ENCODE measurements around the gene PDE4A.

PDE4A gene

DNA sequence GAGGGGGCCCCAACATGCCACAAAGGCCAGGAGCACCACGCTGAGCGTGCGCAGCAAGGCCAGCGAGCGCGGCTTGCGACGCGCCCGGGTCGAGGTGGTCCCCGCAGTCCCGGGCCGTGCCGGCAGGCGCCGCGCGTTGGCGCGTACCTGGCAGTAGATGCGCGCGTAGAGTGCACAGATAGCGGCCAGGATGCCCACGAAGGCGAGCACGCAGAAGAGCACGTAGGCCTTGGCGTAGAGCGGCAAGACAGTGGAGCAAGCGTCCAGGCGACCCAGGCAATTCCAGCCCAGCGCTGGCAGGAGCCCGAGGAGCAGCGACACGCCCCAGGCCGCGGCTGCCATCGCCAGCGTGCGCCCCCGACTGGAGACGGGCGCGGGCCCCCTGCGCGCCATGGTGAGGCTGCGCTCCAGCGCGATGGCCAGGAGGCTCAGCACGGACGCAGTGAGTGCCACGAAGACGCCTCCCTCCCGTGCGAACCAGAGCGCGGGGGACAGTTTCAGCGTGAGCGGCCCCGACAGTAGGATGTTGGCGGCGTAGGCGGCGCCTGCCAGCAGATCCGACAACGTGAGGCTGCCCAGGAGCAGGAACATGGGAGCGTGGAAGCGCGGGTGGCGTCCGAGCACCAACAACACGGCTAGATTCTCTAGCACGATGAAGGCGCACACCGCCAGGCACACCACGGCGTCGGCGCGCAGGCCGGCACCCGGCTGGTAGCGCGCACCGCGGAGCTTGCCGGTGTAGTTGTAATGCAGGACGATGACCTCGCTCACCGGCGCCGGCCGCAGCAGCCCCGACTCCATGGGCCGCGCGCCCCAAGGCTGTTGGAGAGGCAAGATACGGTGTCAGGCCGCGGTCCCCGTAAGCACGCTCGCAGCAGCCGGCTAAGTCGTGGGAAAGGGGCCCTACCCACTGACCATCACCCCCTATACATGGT is 94.1 kb downstream of the PDE4A start:
- TF ChIP-seq TEAD4 (IDR thresholded peaks at IDR 0.05) = no peak
- TF ChIP-seq ZBTB7A (IDR thresholded peaks at IDR 0.05; ENCODE audit: low read depth) = no peak
- TF ChIP-seq, protein P1, sequence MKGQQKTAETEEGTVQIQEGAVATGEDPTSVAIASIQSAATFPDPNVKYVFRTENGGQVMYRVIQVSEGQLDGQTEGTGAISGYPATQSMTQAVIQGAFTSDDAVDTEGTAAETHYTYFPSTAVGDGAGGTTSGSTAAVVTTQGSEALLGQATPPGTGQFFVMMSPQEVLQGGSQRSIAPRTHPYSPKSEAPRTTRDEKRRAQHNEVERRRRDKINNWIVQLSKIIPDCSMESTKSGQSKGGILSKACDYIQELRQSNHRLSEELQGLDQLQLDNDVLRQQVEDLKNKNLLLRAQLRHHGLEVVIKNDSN (IDR thresholded peaks at IDR 0.05) = no peak
- TF ChIP-seq EP300 (IDR thresholded peaks at IDR 0.05; ENCODE audit: borderline replicate concordance) = no peak
- TF ChIP-seq NFIC (IDR thresholded peaks at IDR 0.05) = no peak
- no peak for TF ChIP-seq EGR1 (IDR thresholded peaks at IDR 0.05)
- TF ChIP-seq CREB1 (IDR thresholded peaks at IDR 0.05; ENCODE audit: low read depth) = no peak
- TF ChIP-seq YY1 (IDR thresholded peaks at IDR 0.05; ENCODE audit: low read depth) = no peak
- TF ChIP-seq, protein P2, sequence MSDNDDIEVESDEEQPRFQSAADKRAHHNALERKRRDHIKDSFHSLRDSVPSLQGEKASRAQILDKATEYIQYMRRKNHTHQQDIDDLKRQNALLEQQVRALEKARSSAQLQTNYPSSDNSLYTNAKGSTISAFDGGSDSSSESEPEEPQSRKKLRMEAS (IDR thresholded peaks at IDR 0.05) = no peak
- TF ChIP-seq FOXM1 (IDR thresholded peaks at IDR 0.05; ENCODE audit: borderline replicate concordance, low read depth) = no peak
- no peak for TF ChIP-seq CEBPB (IDR thresholded peaks at IDR 0.05)
- TF ChIP-seq, protein P3, sequence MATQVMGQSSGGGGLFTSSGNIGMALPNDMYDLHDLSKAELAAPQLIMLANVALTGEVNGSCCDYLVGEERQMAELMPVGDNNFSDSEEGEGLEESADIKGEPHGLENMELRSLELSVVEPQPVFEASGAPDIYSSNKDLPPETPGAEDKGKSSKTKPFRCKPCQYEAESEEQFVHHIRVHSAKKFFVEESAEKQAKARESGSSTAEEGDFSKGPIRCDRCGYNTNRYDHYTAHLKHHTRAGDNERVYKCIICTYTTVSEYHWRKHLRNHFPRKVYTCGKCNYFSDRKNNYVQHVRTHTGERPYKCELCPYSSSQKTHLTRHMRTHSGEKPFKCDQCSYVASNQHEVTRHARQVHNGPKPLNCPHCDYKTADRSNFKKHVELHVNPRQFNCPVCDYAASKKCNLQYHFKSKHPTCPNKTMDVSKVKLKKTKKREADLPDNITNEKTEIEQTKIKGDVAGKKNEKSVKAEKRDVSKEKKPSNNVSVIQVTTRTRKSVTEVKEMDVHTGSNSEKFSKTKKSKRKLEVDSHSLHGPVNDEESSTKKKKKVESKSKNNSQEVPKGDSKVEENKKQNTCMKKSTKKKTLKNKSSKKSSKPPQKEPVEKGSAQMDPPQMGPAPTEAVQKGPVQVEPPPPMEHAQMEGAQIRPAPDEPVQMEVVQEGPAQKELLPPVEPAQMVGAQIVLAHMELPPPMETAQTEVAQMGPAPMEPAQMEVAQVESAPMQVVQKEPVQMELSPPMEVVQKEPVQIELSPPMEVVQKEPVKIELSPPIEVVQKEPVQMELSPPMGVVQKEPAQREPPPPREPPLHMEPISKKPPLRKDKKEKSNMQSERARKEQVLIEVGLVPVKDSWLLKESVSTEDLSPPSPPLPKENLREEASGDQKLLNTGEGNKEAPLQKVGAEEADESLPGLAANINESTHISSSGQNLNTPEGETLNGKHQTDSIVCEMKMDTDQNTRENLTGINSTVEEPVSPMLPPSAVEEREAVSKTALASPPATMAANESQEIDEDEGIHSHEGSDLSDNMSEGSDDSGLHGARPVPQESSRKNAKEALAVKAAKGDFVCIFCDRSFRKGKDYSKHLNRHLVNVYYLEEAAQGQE (IDR thresholded peaks at IDR 0.05; ENCODE audit: low read depth) = no peak
- TF ChIP-seq TCF12 (IDR thresholded peaks at IDR 0.05; ENCODE audit: low read depth) = no peak
- no peak for TF ChIP-seq RAD21 (IDR thresholded peaks at IDR 0.05; ENCODE audit: low read depth)
- no peak for TF ChIP-seq TAF1 (IDR thresholded peaks at IDR 0.05; ENCODE audit: low read depth)

DNA sequence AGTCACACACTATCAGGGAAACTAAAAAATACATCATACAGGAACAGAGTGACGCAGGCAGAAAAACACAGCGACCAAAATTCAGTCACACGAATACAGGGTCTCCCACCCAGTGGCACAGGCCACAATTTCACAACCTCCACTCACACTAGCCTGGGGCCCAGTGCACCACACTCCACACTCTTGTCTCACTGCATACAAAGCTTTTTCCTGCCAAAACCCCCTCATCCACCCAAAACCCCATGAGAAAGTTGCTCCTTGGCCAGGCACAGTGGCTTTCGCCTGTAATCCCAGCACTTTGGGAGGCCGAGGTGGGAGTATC is 95.7 kb downstream of the PDE4A start:
- no peak for TF ChIP-seq FOXM1 (IDR thresholded peaks at IDR 0.05; ENCODE audit: borderline replicate concordance, low read depth)
- TF ChIP-seq, protein P2 (IDR thresholded peaks at IDR 0.05) = no peak
- no peak for TF ChIP-seq EP300 (IDR thresholded peaks at IDR 0.05; ENCODE audit: borderline replicate concordance)
- TF ChIP-seq CREB1 (IDR thresholded peaks at IDR 0.05; ENCODE audit: low read depth) = no peak
- no peak for TF ChIP-seq TEAD4 (IDR thresholded peaks at IDR 0.05)
- TF ChIP-seq ZBTB7A (IDR thresholded peaks at IDR 0.05; ENCODE audit: low read depth) = no peak
- TF ChIP-seq RAD21 (IDR thresholded peaks at IDR 0.05; ENCODE audit: low read depth) = no peak
- no peak for TF ChIP-seq NFIC (IDR thresholded peaks at IDR 0.05)
- TF ChIP-seq TCF12 (IDR thresholded peaks at IDR 0.05; ENCODE audit: low read depth) = no peak
- TF ChIP-seq, protein P3 (IDR thresholded peaks at IDR 0.05; ENCODE audit: low read depth) = no peak
- TF ChIP-seq YY1 (IDR thresholded peaks at IDR 0.05; ENCODE audit: low read depth) = no peak
- no peak for TF ChIP-seq TAF1 (IDR thresholded peaks at IDR 0.05; ENCODE audit: low read depth)
- TF ChIP-seq, protein P1 (IDR thresholded peaks at IDR 0.05) = no peak
- TF ChIP-seq CEBPB (IDR thresholded peaks at IDR 0.05) = no peak
- TF ChIP-seq EGR1 (IDR thresholded peaks at IDR 0.05) = no peak

DNA sequence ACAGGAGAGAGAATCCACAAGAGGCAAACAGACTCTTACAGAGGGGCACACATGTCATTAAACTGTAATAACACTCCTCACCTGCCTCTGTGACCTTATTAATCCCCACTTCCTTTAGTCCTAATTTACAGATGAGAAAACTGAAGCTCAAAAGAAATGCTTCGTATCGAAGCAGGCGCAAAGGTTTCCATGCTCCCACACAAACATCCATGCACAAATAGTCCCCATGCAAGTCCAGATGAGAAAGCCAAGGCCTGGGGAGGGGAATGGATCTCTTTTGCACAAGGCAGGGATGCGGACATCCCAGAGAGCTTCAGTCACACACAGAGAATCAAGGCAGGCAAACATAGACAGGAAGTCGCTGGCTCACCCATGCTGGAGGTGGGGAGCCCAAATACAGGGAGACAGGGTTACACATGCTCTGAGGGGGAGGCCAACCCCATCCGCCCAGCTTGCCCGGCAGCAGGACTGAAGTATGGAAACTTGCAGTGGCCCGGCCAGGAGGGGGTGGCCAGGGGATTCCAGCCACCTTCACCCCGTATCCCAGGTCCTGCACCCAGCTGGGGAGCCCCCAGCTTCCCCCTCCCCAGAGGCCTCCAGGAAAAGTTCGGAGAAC is 96.4 kb downstream of the PDE4A start:
- TF ChIP-seq CEBPB (IDR thresholded peaks at IDR 0.05) (no peak), ZBTB7A (IDR thresholded peaks at IDR 0.05; ENCODE audit: low read depth) (no peak)

DNA sequence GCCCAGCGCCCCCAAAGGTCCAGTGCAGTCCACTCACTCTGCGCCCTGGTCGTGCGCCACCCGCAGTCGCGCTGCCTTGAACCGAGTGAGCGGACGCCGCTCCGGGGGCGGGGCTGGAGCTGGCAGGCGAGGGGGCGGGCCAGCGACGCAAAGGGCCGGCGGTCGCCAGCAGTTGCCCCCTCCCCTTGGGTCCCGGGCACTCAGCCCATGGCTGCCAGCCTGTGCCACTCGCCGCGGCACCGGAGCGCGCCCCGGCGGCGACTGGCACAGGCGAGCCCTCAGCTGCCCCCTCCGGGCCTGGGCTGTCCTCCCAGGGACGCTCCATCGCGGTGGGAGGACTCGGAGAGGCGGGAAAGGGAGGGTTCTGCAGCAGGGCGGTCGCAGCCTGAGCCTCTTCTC is 97.0 kb downstream of the PDE4A start, which contains the start of gene S1PR5:
Gene S1PR5 (minus strand): TSS at position 87 of the 399 bp plus-strand sequence. CDS start 2,436 bp downstream, outside the sequence.
- TF ChIP-seq ZBTB7A (IDR thresholded peaks at IDR 0.05; ENCODE audit: low read depth) = no peak
- no peak for TF ChIP-seq FOXM1 (IDR thresholded peaks at IDR 0.05; ENCODE audit: borderline replicate concordance, low read depth)
- TF ChIP-seq RAD21 (IDR thresholded peaks at IDR 0.05; ENCODE audit: low read depth) = no peak; the same call in 1 of the 2 replicates
- no peak for TF ChIP-seq YY1 (IDR thresholded peaks at IDR 0.05; ENCODE audit: low read depth)
- TF ChIP-seq TCF12 (IDR thresholded peaks at IDR 0.05; ENCODE audit: low read depth) = no peak
- TF ChIP-seq TAF1 (IDR thresholded peaks at IDR 0.05; ENCODE audit: low read depth) = no peak
- TF ChIP-seq CEBPB (IDR thresholded peaks at IDR 0.05) = no peak
- TF ChIP-seq, protein P3 (IDR thresholded peaks at IDR 0.05; ENCODE audit: low read depth) = no peak
- TF ChIP-seq CREB1 (IDR thresholded peaks at IDR 0.05; ENCODE audit: low read depth) = no peak
- no peak for TF ChIP-seq EP300 (IDR thresholded peaks at IDR 0.05; ENCODE audit: borderline replicate concordance)
- TF ChIP-seq, protein P2 (IDR thresholded peaks at IDR 0.05) = no peak
- no peak for TF ChIP-seq TEAD4 (IDR thresholded peaks at IDR 0.05)
- TF ChIP-seq, protein P1 (IDR thresholded peaks at IDR 0.05) = no peak
- no peak for TF ChIP-seq NFIC (IDR thresholded peaks at IDR 0.05)
- TF ChIP-seq EGR1 (IDR thresholded peaks at IDR 0.05) = no peak
